ENCODE results near the gene WFDC8. TPM values are rescaled to one million over a fixed set of nuclear protein-coding genes. Genes with fewer than 3 reads are reported as not detected.
"Not testable (repeated sequence)": the region's sequence is repeated elsewhere in the genome, so short reads cannot be mapped to it uniquely, and the experiment has no call there.

Gene WFDC8
- total RNA-seq, 4 donors from 2014 or later = not detected

GRCh38 chr20:45589725-45590124 lies 10.6 kb upstream of the WFDC8 start:
- H3K36me3 ChIP-seq = no peaks in the 10 kb centered on the region
- H3K27ac ChIP-seq = no peak overlapping the region
- TF ChIP-seq EP300 (IDR thresholded peaks at IDR 0.05) = no peak
- no peak for TF ChIP-seq POLR2AphosphoS5 (IDR thresholded peaks at IDR 0.05)
- TF ChIP-seq POLR2A (IDR thresholded peaks at IDR 0.05) = no peak
- TF ChIP-seq, protein P1, sequence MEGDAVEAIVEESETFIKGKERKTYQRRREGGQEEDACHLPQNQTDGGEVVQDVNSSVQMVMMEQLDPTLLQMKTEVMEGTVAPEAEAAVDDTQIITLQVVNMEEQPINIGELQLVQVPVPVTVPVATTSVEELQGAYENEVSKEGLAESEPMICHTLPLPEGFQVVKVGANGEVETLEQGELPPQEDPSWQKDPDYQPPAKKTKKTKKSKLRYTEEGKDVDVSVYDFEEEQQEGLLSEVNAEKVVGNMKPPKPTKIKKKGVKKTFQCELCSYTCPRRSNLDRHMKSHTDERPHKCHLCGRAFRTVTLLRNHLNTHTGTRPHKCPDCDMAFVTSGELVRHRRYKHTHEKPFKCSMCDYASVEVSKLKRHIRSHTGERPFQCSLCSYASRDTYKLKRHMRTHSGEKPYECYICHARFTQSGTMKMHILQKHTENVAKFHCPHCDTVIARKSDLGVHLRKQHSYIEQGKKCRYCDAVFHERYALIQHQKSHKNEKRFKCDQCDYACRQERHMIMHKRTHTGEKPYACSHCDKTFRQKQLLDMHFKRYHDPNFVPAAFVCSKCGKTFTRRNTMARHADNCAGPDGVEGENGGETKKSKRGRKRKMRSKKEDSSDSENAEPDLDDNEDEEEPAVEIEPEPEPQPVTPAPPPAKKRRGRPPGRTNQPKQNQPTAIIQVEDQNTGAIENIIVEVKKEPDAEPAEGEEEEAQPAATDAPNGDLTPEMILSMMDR (IDR thresholded peaks at IDR 0.05) = no peak
- H3K9me3 ChIP-seq = peaks cover 0 to 13% (median 0%) of the 10 kb centered on the region in 3 donors
- peaks cover 9% of the 10 kb centered on the region for H3K27me3 ChIP-seq
- no peaks in the 10 kb centered on the region for H3K4me1 ChIP-seq
- no peak for ATAC-seq
- H3K4me3 ChIP-seq = no peak overlapping the region
- 0% methylated on average over 1 of the region's 1 CpG; no CpG with 5 or more reads in 1 of the 2 donors for WGBS, 2 donors (ENCODE audit: low coverage in 1 of 2)

DNA sequence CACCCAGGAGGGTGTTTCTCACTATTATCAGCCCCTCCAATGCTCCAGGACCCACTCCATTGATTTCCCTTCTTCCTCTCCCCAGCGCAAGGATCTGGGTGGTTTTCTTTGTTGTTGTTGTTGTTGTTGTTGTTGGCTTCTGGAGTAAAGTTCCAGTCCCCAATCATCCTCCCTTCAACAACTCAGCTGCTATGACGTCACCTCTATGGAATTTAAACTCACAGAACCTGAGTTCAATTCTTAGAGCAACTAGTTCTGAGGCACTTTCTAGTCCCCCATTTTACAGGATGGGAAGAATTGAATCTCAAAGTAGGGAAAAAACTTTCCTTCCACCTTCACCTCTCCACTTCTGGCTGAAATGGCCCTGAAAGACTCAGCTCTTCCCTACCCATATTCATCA lies 9.7 kb upstream of the WFDC8 start:
- H3K36me3 ChIP-seq = no peaks in the 10 kb centered on the region
- WGBS, 2 donors (ENCODE audit: low coverage in 1 of 2) = 63% methylated on average over 2 of the region's 2 CpGs; no CpG with 5 or more reads in 1 of the 2 donors
- peaks cover 0 to 10% (median 0%) of the 10 kb centered on the region in 3 donors for H3K9me3 ChIP-seq
- TF ChIP-seq, protein P1 (IDR thresholded peaks at IDR 0.05) = no peak
- TF ChIP-seq POLR2A (IDR thresholded peaks at IDR 0.05) = no peak
- no peak for TF ChIP-seq POLR2AphosphoS5 (IDR thresholded peaks at IDR 0.05)
- TF ChIP-seq EP300 (IDR thresholded peaks at IDR 0.05) = no peak
- H3K27ac ChIP-seq = no peak overlapping the region
- H3K27me3 ChIP-seq = peaks cover 12% of the 10 kb centered on the region
- no peak overlapping the region for H3K4me3 ChIP-seq
- no peak for ATAC-seq
- no peaks in the 10 kb centered on the region for H3K4me1 ChIP-seq

DNA sequence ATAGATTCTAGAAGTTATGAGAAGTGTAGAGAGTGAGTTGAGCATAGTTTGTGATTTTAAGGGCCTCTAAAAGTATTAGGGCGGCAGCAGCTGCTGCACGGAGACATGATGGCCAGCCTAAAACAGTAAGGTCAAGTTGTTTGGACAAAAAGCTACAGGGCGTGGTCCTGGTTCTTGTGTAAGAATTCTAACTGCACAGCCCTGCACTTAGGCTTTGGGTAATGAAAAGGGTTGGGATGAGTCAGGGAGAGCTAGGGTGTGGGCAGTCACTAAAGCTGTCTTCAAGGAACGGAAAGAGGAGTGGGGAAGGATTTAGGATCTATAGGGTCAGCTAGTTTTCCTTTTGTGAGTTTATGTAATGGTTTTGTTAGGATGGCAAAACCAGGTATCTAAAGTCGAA lies 6.9 kb upstream of the WFDC8 start:
- H3K27ac ChIP-seq, H3K4me3 ChIP-seq, H3K4me1 ChIP-seq, ATAC-seq, H3K9me3 ChIP-seq, H3K36me3 ChIP-seq: not testable (repeated sequence)
- 67 to 69% methylated on average over 5 of the region's 5 CpGs for WGBS, 2 donors (ENCODE audit: low coverage in 1 of 2)
- peaks cover 11% of the 10 kb centered on the region for H3K27me3 ChIP-seq

GRCh38 chr20:45584294-45584693 lies 5.2 kb upstream of the WFDC8 start:
- not testable (repeated sequence) for H3K27ac ChIP-seq, H3K4me3 ChIP-seq, H3K9me3 ChIP-seq, ATAC-seq, H3K36me3 ChIP-seq, H3K4me1 ChIP-seq
- peaks cover 14% of the 10 kb centered on the region for H3K27me3 ChIP-seq
- WGBS, 2 donors (ENCODE audit: low coverage in 1 of 2) = 60 to 75% methylated on average over 3 to 5 of the region's 5 CpGs

DNA sequence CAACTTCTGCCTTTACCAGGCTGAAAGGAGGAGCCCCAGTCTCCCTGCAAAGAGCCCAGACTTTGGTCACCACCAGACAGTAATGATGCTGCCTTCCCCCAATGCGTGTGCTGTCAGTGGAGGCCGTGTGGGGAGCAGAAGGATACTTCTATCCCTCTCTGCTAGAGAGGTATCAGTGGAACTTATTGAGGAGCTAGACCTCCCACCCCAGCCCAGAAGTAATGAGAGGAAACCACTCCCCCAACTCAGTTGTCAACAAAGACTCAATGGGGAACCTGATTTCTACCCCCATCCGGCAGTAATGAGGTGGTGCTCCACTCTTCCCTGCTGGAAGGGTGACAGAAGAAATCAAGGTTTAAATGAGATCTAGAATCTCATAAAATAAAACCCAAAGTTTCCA lies 4.4 kb upstream of the WFDC8 start:
- Histone ChIP-seq H3K4me1 (no peaks in the 10 kb centered on the region), H3K27ac (no peak overlapping the region), H3K36me3 (no peaks in the 10 kb centered on the region), H3K27me3 (peaks cover 16% of the 10 kb centered on the region), H3K4me3 (no peak overlapping the region), H3K9me3 (no peaks in the 10 kb centered on the region)
- 48 to 54% methylated on average over 3 of the region's 3 CpGs for WGBS, 2 donors (ENCODE audit: low coverage in 1 of 2)
- TF ChIP-seq EP300 (IDR thresholded peaks at IDR 0.05) (no peak), POLR2A (IDR thresholded peaks at IDR 0.05) (no peak), POLR2AphosphoS5 (IDR thresholded peaks at IDR 0.05) (no peak)
- TF ChIP-seq, protein P1 (IDR thresholded peaks at IDR 0.05) = no peak
- ATAC-seq = no peak

DNA sequence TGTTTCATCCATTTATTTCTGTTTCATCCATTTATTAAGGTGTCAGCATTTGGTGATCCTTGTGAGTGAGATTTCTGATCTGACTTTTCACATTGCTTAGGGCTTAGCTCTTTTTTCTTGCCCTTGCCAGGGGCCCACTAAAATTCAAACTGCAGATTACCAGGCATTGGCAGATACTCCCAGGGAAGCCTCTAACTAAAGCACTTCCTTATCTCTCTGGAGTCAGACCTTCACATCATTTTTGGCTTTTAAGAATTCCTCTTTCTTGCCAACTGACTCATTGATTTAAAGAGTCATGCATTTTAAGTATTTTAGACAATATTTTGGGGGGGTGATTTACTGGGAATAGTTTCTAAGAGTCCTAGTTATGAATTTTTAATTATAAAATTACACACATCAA lies 2.6 kb upstream of the WFDC8 start:
- TF ChIP-seq POLR2A (IDR thresholded peaks at IDR 0.05) = no peak
- TF ChIP-seq EP300 (IDR thresholded peaks at IDR 0.05) = no peak
- no peak for TF ChIP-seq POLR2AphosphoS5 (IDR thresholded peaks at IDR 0.05)
- TF ChIP-seq, protein P1 (IDR thresholded peaks at IDR 0.05) = no peak
- Histone ChIP-seq H3K9me3 (no peaks in the 10 kb centered on the region), H3K36me3 (no peaks in the 10 kb centered on the region), H3K27ac (no peak overlapping the region), H3K4me3 (no peak overlapping the region), H3K27me3 (peaks cover 16% of the 10 kb centered on the region), H3K4me1 (no peaks in the 10 kb centered on the region)
- ATAC-seq = no peak

Data from gastroesophageal sphincter (tissue), 4 donors.